ENCODE data around the gene TBC1D9. TPM values are rescaled to one million over a fixed set of nuclear protein-coding genes. Genes with fewer than 3 reads are reported as not detected.
A peak's percentile ranks its signal among the peaks of the same experiment; 100 is the strongest.

Gene TBC1D9
- 11.8 and 12.2 TPM in 2 replicates for polyA plus RNA-seq (2011; rRNA removed)
- 3.3 and 3.9 TPM in 2 replicates for polyA plus RNA-seq (2012; cell fraction: cytosol; rRNA removed)
- polyA plus RNA-seq (2012; cell fraction: nucleus; rRNA removed), result 3.1 and 3.4 TPM in 2 replicates
- 5.0 to 5.6 TPM (median 5.4 TPM) in 3 replicates for polyA plus RNA-seq (2017; fragmentation: RNase III; extraction: RNeasy Plus Mini Kit Qiagen cat#74134 plus additional on column Dnase treatment)
- polyA minus RNA-seq (2011; rRNA and poly(A)+ RNA removed), result 19.6 and 20.0 TPM in 2 replicates

- Histone ChIP-seq H3K4me3 (peak within 1 kb of the TSS; percentile 77), H3K4me1 (peaks cover 13% of the 10 kb centered on the region; the same call in 2 of the 3 replicates), H3K4me2 (peak within 1 kb of the TSS; percentile 70), H3K9me3 (no peaks in the 10 kb centered on the region), H3K27ac (peak within 1 kb of the TSS; percentile 86 to 88)
- ATAC-seq (peak; percentile 85 to 86), FAIRE-seq (no peak), DNase-seq (ENCODE audit: low read depth in 1 of 2, low spot score in 1 of 2) (peak; percentile 49 to 77)
- ChIA-PET POLR2A (interaction anchor here (0.9 to 1.8 kb wide), 8 partner anchors 9 to 384 kb away, joined by 3 to 7 read pairs (median 4); partner anchors contain the start of genes ELMOD2 and SCOC), CTCF (interaction anchor here (0.6 to 1.5 kb wide), 16 partner anchors 8 to 147 kb away, joined by 3 to 6 read pairs (median 4); no protein-coding TSS in a partner anchor)
- 1% methylated on average over 30 of the region's 73 CpGs for WGBS (ENCODE audit: missing lambda C conversion rate)
- TF ChIP-seq MAX (IDR thresholded peaks at IDR 0.05) (peak; percentile 60), POLR2A (IDR thresholded peaks at IDR 0.05; ENCODE audit: low read length) (peak; percentile 51; the same call in 1 of the 2 replicates), PHF8 (IDR thresholded peaks at IDR 0.05; ENCODE audit: borderline replicate concordance, low read depth) (peak; percentile 40; the same call in 1 of the 2 replicates), MAZ (IDR thresholded peaks at IDR 0.05; ENCODE audit: borderline replicate concordance, low read depth, low read length) (no peak), E2F6 (IDR thresholded peaks at IDR 0.05; ENCODE audit: borderline replicate concordance, low read depth) (peak; percentile 53; the same call in 1 of the 2 replicates), RARB (CRISPR knock-in tag; IDR thresholded peaks at IDR 0.05) (no peak), JUN (IDR thresholded peaks at IDR 0.05) (peak in 1 of 2 experiments; percentile 38; a peak in 1 of 5 replicates), CHD2 (IDR thresholded peaks at IDR 0.05; ENCODE audit: low read length, partially characterized antibody) (no peak), RNF2 (IDR thresholded peaks at IDR 0.05; ENCODE audit: borderline replicate concordance, low read depth) (no peak), TP53 (CRISPR knock-in tag; IDR thresholded peaks at IDR 0.05) (no peak), NR3C1 (IDR thresholded peaks at IDR 0.05) (no peak), RAD21 (conservative IDR thresholded peaks at IDR 0.05 in 1 of 2, IDR thresholded peaks at IDR 0.05 in 1 of 2) (peak in 1 of 2 experiments; percentile 15; a peak in 1 of 5 replicates), CBX8 (IDR thresholded peaks at IDR 0.05) (no peak), TFCP2L1 (CRISPR knock-in tag; IDR thresholded peaks at IDR 0.05) (no peak), ATOH8 (CRISPR knock-in tag; IDR thresholded peaks at IDR 0.05; ENCODE audit: low read depth) (0 out of 2 replicates have a peak, but pooled peaks have one; percentile 28), ESRRA (IDR thresholded peaks at IDR 0.05; ENCODE audit: borderline replicate concordance, low read length) (no peak), HOXB5 (CRISPR knock-in tag; IDR thresholded peaks at IDR 0.05) (no peak), RCOR1 (IDR thresholded peaks at IDR 0.05; ENCODE audit: low read depth, low read length) (no peak), HDAC2 (IDR thresholded peaks at IDR 0.05) (peak; percentile 22; the same call in 1 of the 2 replicates), MAFK (IDR thresholded peaks at IDR 0.05; ENCODE audit: partially characterized antibody) (no peak), EHF (CRISPR knock-in tag; IDR thresholded peaks at IDR 0.05) (no peak), JUNB (IDR thresholded peaks at IDR 0.05) (no peak), NPAS2 (CRISPR knock-in tag; IDR thresholded peaks at IDR 0.05; ENCODE audit: borderline replicate concordance) (no peak), NFE2L2 (conservative IDR thresholded peaks at IDR 0.05; ENCODE audit: low read length) (no peak), CEBPB (IDR thresholded peaks at IDR 0.05) (no peak), KDM5A (IDR thresholded peaks at IDR 0.05) (no peak), FOSL2 (IDR thresholded peaks at IDR 0.05) (no peak), FOSL2 (CRISPR knock-in tag; IDR thresholded peaks at IDR 0.05) (no peak; the same call in 1 of the 2 replicates), HOXB13 (CRISPR knock-in tag; IDR thresholded peaks at IDR 0.05; ENCODE audit: low read depth) (no peak)
- TF ChIP-seq, protein P1, sequence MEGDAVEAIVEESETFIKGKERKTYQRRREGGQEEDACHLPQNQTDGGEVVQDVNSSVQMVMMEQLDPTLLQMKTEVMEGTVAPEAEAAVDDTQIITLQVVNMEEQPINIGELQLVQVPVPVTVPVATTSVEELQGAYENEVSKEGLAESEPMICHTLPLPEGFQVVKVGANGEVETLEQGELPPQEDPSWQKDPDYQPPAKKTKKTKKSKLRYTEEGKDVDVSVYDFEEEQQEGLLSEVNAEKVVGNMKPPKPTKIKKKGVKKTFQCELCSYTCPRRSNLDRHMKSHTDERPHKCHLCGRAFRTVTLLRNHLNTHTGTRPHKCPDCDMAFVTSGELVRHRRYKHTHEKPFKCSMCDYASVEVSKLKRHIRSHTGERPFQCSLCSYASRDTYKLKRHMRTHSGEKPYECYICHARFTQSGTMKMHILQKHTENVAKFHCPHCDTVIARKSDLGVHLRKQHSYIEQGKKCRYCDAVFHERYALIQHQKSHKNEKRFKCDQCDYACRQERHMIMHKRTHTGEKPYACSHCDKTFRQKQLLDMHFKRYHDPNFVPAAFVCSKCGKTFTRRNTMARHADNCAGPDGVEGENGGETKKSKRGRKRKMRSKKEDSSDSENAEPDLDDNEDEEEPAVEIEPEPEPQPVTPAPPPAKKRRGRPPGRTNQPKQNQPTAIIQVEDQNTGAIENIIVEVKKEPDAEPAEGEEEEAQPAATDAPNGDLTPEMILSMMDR (IDR thresholded peaks at IDR 0.05), result peak; percentile 26; the same call in 2 of the 3 replicates
- TF ChIP-seq, protein P2, sequence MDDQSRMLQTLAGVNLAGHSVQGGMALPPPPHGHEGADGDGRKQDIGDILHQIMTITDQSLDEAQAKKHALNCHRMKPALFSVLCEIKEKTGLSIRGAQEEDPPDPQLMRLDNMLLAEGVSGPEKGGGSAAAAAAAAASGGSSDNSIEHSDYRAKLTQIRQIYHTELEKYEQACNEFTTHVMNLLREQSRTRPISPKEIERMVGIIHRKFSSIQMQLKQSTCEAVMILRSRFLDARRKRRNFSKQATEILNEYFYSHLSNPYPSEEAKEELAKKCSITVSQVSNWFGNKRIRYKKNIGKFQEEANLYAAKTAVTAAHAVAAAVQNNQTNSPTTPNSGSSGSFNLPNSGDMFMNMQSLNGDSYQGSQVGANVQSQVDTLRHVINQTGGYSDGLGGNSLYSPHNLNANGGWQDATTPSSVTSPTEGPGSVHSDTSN (IDR thresholded peaks at IDR 0.05), result no peak
- TF ChIP-seq, protein P3, sequence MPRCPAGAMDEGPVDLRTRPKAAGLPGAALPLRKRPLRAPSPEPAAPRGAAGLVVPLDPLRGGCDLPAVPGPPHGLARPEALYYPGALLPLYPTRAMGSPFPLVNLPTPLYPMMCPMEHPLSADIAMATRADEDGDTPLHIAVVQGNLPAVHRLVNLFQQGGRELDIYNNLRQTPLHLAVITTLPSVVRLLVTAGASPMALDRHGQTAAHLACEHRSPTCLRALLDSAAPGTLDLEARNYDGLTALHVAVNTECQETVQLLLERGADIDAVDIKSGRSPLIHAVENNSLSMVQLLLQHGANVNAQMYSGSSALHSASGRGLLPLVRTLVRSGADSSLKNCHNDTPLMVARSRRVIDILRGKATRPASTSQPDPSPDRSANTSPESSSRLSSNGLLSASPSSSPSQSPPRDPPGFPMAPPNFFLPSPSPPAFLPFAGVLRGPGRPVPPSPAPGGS (IDR thresholded peaks at IDR 0.05), result 0 out of 3 replicates have a peak, but pooled peaks have one; percentile 29
These were observed at the start of gene TBC1D9 for GRCh38 chr4:140756319-140757231. Gene TBC1D9, minus strand, starts transcription at chr4:140756385. Its CDS starts 340 bp downstream, at chr4:140756045.
